GM10266 (cell line): ENCODE results near the gene TLE1.
"Not testable (repeated sequence)": the region's sequence is repeated elsewhere in the genome, so short reads cannot be mapped to it uniquely, and the experiment has no call there.

ENCODE experiments used
- DNase-seq: peaks from one replicate; pipeline ENCODE4 v3.0.0; 2012; ENCODE audit errors: extremely low spot score
- CTCF ChIP-seq: IDR thresholded peaks from 2 replicates; pipeline ENCODE4 v1.5.1; 2012; ENCODE audit warnings: mild to moderate bottlenecking, low read depth; ENCODE audit not compliant: control insufficient read depth, insufficient read depth; ENCODE audit errors: missing control alignments

TLE1 gene

GRCh38 chr9:81611664-81612063 is 77.7 kb downstream of the TLE1 start:
- no peak for TF ChIP-seq CTCF
- no peak for DNase-seq

GRCh38 chr9:81610740-81611107 is 78.6 kb downstream of the TLE1 start:
- TF ChIP-seq CTCF: no peak

GRCh38 chr9:81609782-81610739 is 79.3 kb downstream of the TLE1 start:
- no peak for TF ChIP-seq CTCF
- DNase-seq: no peak

More at GRCh38 chr9:81610740-81611107, 78.6 kb downstream of the TLE1 start:
- DNase-seq: no peak

GRCh38 chr9:81608289-81608657 is 81.1 kb downstream of the TLE1 start:
- no peak for TF ChIP-seq CTCF
- DNase-seq: no peak

- no peak for DNase-seq
- TF ChIP-seq CTCF: no peak
These were observed 81.6 kb downstream of the TLE1 start for GRCh38 chr9:81607593-81608288.

GRCh38 chr9:81606261-81606660 is 83.1 kb downstream of the TLE1 start:
- not testable (repeated sequence) for DNase-seq

- no peak for DNase-seq
- no peak for TF ChIP-seq CTCF
These were observed 84.1 kb downstream of the TLE1 start for GRCh38 chr9:81605170-81605670.
